ENCODE measurements around the gene CD68.

CD68 gene

GRCh38 chr17:7574176-7574953 lies 5.1 kb upstream of the CD68 start:
- H3K36me3 ChIP-seq (ENCODE audit: insufficient read depth, low read length) = peaks cover 88% of the 10 kb centered on the region
- H3K4me3 ChIP-seq (ENCODE audit: low read depth in 1 of 2, low read length in 2 of 2) = peak overlapping the region; percentile 70
- ATAC-seq (ENCODE audit: insufficient read depth, low read depth) (no peak), DNase-seq (no peak)
- peak overlapping the region; percentile 99 for H3K9ac ChIP-seq (ENCODE audit: low read depth, low read length)
- no peaks in the 10 kb centered on the region for H3K9me3 ChIP-seq (ENCODE audit: insufficient read depth, low read length, severe bottlenecking)
- no peaks in the 10 kb centered on the region for H3K27me3 ChIP-seq (ENCODE audit: insufficient read depth, low read length, poor library complexity)
- no peak overlapping the region for H2AFZ ChIP-seq (ENCODE audit: low read depth, low read length)
- H3K4me1 ChIP-seq (ENCODE audit: insufficient read depth, low read length) = peaks cover 72% of the 10 kb centered on the region
- peak overlapping the region; percentile 84 for H3K4me2 ChIP-seq (ENCODE audit: insufficient read depth, low read length)
- TF ChIP-seq EZH2 (IDR thresholded peaks at IDR 0.05; ENCODE audit: borderline replicate concordance, low read depth, low read length, severe bottlenecking) = no peak
- TF ChIP-seq CTCF (IDR thresholded peaks at IDR 0.05; ENCODE audit: borderline replicate concordance, extremely low read depth, low read length, poor library complexity, severe bottlenecking) = no peak
- peaks cover 61% of the 10 kb centered on the region for H4K20me1 ChIP-seq (ENCODE audit: insufficient read depth, low read length)
- H3K27ac ChIP-seq (ENCODE audit: low read length) = peak overlapping the region; percentile 41
- peaks cover 72% of the 10 kb centered on the region for H3K79me2 ChIP-seq (ENCODE audit: insufficient read depth, low read length)

DNA sequence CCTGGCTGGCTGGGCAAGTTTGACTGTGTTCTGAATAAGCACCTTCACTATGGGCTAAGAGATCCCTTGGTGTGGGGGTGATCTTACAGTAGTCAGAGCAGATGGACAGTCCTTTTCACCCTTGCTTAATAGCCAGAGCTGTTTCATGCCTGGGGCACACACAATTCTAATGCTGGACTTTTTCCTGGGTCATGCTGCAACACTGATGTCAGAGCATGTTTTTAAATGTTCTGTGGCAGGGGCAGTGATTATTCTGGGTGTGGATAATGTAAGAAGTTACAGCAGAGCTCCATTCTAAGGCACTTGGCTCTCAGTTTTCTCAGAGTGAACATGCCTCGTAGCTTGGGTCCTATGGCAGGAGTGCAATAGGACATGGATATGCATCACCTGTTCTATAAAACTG lies 4.0 kb upstream of the CD68 start:
- peaks cover 74% of the 10 kb centered on the region for H3K79me2 ChIP-seq (ENCODE audit: insufficient read depth, low read length)
- peak overlapping the region; percentile 99; the same call in 1 of the 2 replicates for H3K9ac ChIP-seq (ENCODE audit: low read depth, low read length)
- peaks cover 70% of the 10 kb centered on the region for H3K4me1 ChIP-seq (ENCODE audit: insufficient read depth, low read length)
- H3K9me3 ChIP-seq (ENCODE audit: insufficient read depth, low read length, severe bottlenecking) = no peaks in the 10 kb centered on the region
- ATAC-seq (ENCODE audit: insufficient read depth, low read depth) = no peak
- H3K27me3 ChIP-seq (ENCODE audit: insufficient read depth, low read length, poor library complexity) = no peaks in the 10 kb centered on the region
- H3K27ac ChIP-seq (ENCODE audit: low read length) = peak overlapping the region; percentile 48; the same call in 1 of the 2 replicates
- peaks cover 85% of the 10 kb centered on the region for H3K36me3 ChIP-seq (ENCODE audit: insufficient read depth, low read length)
- H3K4me2 ChIP-seq (ENCODE audit: insufficient read depth, low read length) = peak overlapping the region; percentile 84
- TF ChIP-seq CTCF (IDR thresholded peaks at IDR 0.05; ENCODE audit: borderline replicate concordance, extremely low read depth, low read length, poor library complexity, severe bottlenecking) (no peak), EZH2 (IDR thresholded peaks at IDR 0.05; ENCODE audit: borderline replicate concordance, low read depth, low read length, severe bottlenecking) (no peak)
- H2AFZ ChIP-seq (ENCODE audit: low read depth, low read length) = no peak overlapping the region
- H4K20me1 ChIP-seq (ENCODE audit: insufficient read depth, low read length) = peaks cover 65% of the 10 kb centered on the region
- DNase-seq = no peak
- peak overlapping the region in 1 of 2 experiments; percentile 70; a peak in 1 of 4 replicates for H3K4me3 ChIP-seq (ENCODE audit: low read depth in 1 of 2, low read length in 2 of 2)

- Histone ChIP-seq H3K4me3 (ENCODE audit: low read depth in 1 of 2, low read length in 2 of 2) (no peak overlapping the region; a peak in 1 of 4 replicates), H3K27me3 (ENCODE audit: insufficient read depth, low read length, poor library complexity) (no peaks in the 10 kb centered on the region), H3K9me3 (ENCODE audit: insufficient read depth, low read length, severe bottlenecking) (no peaks in the 10 kb centered on the region), H3K4me1 (ENCODE audit: insufficient read depth, low read length) (peaks cover 66% of the 10 kb centered on the region), H3K27ac (ENCODE audit: low read length) (no peak overlapping the region), H4K20me1 (ENCODE audit: insufficient read depth, low read length) (peaks cover 65% of the 10 kb centered on the region), H3K4me2 (ENCODE audit: insufficient read depth, low read length) (peak overlapping the region; percentile 84), H3K36me3 (ENCODE audit: insufficient read depth, low read length) (peaks cover 83% of the 10 kb centered on the region), H2AFZ (ENCODE audit: low read depth, low read length) (no peak overlapping the region), H3K9ac (ENCODE audit: low read depth, low read length) (no peak overlapping the region), H3K79me2 (ENCODE audit: insufficient read depth, low read length) (peaks cover 72% of the 10 kb centered on the region)
- TF ChIP-seq EZH2 (IDR thresholded peaks at IDR 0.05; ENCODE audit: borderline replicate concordance, low read depth, low read length, severe bottlenecking) (no peak), CTCF (IDR thresholded peaks at IDR 0.05; ENCODE audit: borderline replicate concordance, extremely low read depth, low read length, poor library complexity, severe bottlenecking) (no peak)
- ATAC-seq (ENCODE audit: insufficient read depth, low read depth) (no peak), DNase-seq (no peak)
Measured at GRCh38 chr17:7575959-7576358, 3.5 kb upstream of the CD68 start.
